Adrenal gland (tissue), 12 donors: Measurements from ENCODE around the gene PKIB. TPM values are rescaled to one million over a fixed set of nuclear protein-coding genes. Genes with fewer than 3 reads are reported as not detected.

ENCODE experiments used
- DNase-seq, 7 donors: peaks; one replicate each; pipeline ENCODE4 v3.0.0-alpha.2; 2019 to 2020
- H3K27ac ChIP-seq, 5 donors: fragments of 200-600 bp; sonication (generic) in 4 of 5; 1 replicate in 3 of 5; 2 replicates in 2 of 5; pipeline versions ENCODE4 v1.5.1 to v1.8.0; 2016 to 2020; ENCODE audit warnings: mild to moderate bottlenecking in 1 of 5
- H3K27me3 ChIP-seq: fragments of 200-600 bp; 2 replicates; pipeline ENCODE4 v1.8.0; 2021
- H3K36me3 ChIP-seq, 2 donors: fragments of 200-600 bp; replicated peaks in 1 of 2; 1 replicate in 1 of 2; 2 replicates in 1 of 2; pipeline versions ENCODE4 v1.5.1 to v1.8.0; 2018 to 2022
- H3K4me1 ChIP-seq, 2 donors: fragments of 200-600 bp; replicated peaks in 1 of 2; 1 replicate in 1 of 2; 2 replicates in 1 of 2; pipeline versions ENCODE4 v1.5.1 to v1.8.0; 2018 to 2021
- H3K4me3 ChIP-seq, 4 donors: fragments of 200-600 bp; sonication (generic) in 3 of 4; one replicate each; pipeline ENCODE4 v1.5.1; 2016 to 2018
- H3K9me3 ChIP-seq, 3 donors: fragments of 200-600 bp; sonication (generic) in 1 of 3; replicated peaks in 1 of 3; 1 replicate in 2 of 3; 2 replicates in 1 of 3; pipeline versions ENCODE4 v1.5.1 to v1.8.0; 2016 to 2021
- POLR2A ChIP-seq, 2 donors: fragments of 450-650 bp; IDR thresholded peaks; one replicate each; pipeline ENCODE4 v1.6.1; 2017; ENCODE audit warnings: antibody characterized with exemption in 2 of 2, mild to moderate bottlenecking in 2 of 2, moderate library complexity in 1 of 2
- WGBS, 4 donors: extraction: QIAGEN DNeasy Blood & Tissue Kit in 2 of 4; methylation state at CpG; one replicate each; pipeline versions ENCODE4 v1.1.5 to v1.1.7; 2013 to 2017; 5-methylcytosine and 5-hydroxymethylcytosine counted together
- intact Hi-C, 2 donors: fragments of 100-400 bp; cut with DNase I; formaldehyde crosslinking; loops; one replicate each; pipeline versions ENCODE4 v1.14.1 to v1.15.0; 2022 to 2023
- polyA plus RNA-seq, 3 donors: library from polyadenylated mRNA; stranded (reverse); fragments of 200-250 nt in 2 of 3; fragments of 350-450 nt in 1 of 3; fragmentation: Illumina TruSeq in 1 of 3; extraction: RNeasy Lipid Tissue Mini Kit (QIAGEN cat#74804) in 1 of 3; gene quantifications; one replicate each; pipeline ENCODE4 v1.2.3, GENCODE V29; 2013 to 2014
- total RNA-seq, 9 donors: library from RNA; depleted of rRNA in 4 of 9; stranded (reverse); fragments of >200 nt in 4 of 9; fragments of 120-200 nt in 1 of 9; fragmentation: NEBNext Ultra II Directional in 1 of 9; extraction: Animal tissue kit (Norgen Biotek cat#: 25700) in 1 of 9; gene quantifications; one replicate each; pipeline versions ENCODE4 v1.1.0 to v1.2.4, GENCODE V29; 2013 to 2023
- TF ChIP-seq, protein P1 (sequence below), 6 experiments: fragments of 450-650 bp in 4 of 6; fragments of 200-600 bp in 2 of 6; sonication (generic) in 1 of 6; IDR thresholded peaks; 1 replicate in 5 of 6; 2 replicates in 1 of 6; pipeline versions ENCODE4 v1.5.1 to v1.8.0; 2016 to 2021; ENCODE audit warnings: antibody characterized with exemption in 6 of 6, mild to moderate bottlenecking in 2 of 6, moderate library complexity in 1 of 6
- donor health status: healthy with polysubstance abuse.
- donor health status: Bipolar disorder and iron deficiency.
- donor health status: DM: yes; HTN: yes; CAD: no.
- donor health status: DM: no; HTN: no; CAD: no.
- donor health status: DM: no; HTN: no; CAD: no.
- donor health status: DM: yes; HTN: yes; CAD: no.

The PKIB gene
- total and polyA plus RNA-seq, 12 donors, result 0.48 to 6.2 (median 2.5) TPM

DNA sequence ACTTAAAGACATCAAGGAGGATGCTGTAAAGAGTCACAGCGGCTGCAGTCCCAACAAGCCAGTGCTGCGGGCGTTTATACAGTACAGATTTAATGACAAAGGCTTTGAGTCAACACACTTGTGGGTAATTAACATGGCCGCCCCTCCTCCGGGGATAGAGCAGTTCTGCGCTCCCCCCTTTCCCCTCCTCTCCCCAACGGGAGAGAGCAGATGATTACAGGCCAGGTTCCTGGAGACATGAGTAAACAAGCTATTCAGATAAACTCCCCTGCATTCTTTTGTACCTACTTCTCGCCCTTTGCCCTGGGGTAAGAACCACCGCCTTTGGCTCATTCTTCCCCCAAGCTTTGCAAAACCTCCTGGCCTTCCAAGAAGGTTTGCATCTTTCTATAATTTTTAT is 145.7 kb downstream of the PKIB start:
- Histone ChIP-seq H3K4me1 (no peaks in the 10 kb centered on the region), H3K4me3 (no peak overlapping the region), H3K27me3 (no peaks in the 10 kb centered on the region), H3K36me3 (no peaks in the 10 kb centered on the region), H3K9me3 (no peaks in the 10 kb centered on the region), H3K27ac (no peak overlapping the region)
- 71 to 76% (median 74%) methylated on average over 9 of the region's 9 CpGs for WGBS, 4 donors
- intact Hi-C loops, result no loop called here
- no peak for DNase-seq
- TF ChIP-seq, protein P1, sequence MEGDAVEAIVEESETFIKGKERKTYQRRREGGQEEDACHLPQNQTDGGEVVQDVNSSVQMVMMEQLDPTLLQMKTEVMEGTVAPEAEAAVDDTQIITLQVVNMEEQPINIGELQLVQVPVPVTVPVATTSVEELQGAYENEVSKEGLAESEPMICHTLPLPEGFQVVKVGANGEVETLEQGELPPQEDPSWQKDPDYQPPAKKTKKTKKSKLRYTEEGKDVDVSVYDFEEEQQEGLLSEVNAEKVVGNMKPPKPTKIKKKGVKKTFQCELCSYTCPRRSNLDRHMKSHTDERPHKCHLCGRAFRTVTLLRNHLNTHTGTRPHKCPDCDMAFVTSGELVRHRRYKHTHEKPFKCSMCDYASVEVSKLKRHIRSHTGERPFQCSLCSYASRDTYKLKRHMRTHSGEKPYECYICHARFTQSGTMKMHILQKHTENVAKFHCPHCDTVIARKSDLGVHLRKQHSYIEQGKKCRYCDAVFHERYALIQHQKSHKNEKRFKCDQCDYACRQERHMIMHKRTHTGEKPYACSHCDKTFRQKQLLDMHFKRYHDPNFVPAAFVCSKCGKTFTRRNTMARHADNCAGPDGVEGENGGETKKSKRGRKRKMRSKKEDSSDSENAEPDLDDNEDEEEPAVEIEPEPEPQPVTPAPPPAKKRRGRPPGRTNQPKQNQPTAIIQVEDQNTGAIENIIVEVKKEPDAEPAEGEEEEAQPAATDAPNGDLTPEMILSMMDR (IDR thresholded peaks at IDR 0.05), result no peak
- no peak for TF ChIP-seq POLR2A (IDR thresholded peaks at IDR 0.05)

DNA sequence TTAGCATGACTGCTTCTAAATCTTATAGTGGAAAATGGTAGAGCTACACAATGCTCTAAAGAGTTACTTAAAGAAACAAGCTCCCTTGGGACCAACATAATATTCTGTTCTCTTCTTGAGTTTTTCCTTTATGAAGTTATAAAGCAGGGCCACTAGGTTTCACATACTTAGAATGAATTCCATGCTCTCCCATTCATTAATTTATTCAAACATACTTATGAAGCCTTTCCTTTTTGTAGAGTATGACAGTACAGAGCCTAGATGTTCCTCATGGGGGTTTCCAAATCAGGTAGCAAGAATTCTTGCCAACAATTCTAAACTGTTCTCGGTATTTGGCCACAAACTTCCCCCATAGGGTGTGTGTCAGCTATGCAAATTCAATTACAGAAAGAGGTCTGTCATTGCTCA is 148.7 kb downstream of the PKIB start:
- intact Hi-C loops, result no loop called here
- no peaks in the 10 kb centered on the region for H3K4me1 ChIP-seq

DNA sequence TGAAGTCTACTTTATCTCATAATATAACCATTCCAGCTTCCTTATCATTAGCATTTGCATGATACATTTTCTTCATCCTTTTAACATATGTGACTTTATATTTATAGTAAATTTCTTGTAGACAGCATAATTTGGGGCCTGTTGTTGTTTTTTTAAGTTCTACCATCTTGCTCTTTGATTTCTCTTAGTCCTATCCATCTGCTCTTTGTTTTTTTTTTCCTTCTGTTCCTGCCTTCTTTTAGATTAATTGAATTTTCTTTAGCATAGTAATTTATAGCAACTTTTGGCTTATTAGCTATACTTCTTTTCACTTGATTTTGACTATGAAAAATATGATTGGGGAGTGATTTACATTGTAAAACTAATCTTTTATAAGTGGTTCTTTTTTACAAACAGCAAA is 150.1 kb downstream of the PKIB start:
- intact Hi-C loops, result no loop called here
- TF ChIP-seq, protein P1 (IDR thresholded peaks at IDR 0.05), result no peak
- no peak for TF ChIP-seq POLR2A (IDR thresholded peaks at IDR 0.05)
- H3K4me1 ChIP-seq, result no peaks in the 10 kb centered on the region

More for the DNA sequence above, 148.7 kb downstream of the PKIB start:
- WGBS, 4 donors, result 42 to 70% (median 61%) methylated on average over 1 of the region's 1 CpG
- Histone ChIP-seq H3K4me3 (no peak overlapping the region), H3K36me3 (no peaks in the 10 kb centered on the region), H3K27ac (no peak overlapping the region), H3K9me3 (no peaks in the 10 kb centered on the region), H3K27me3 (no peaks in the 10 kb centered on the region)
- no peak for DNase-seq
- no peak for TF ChIP-seq POLR2A (IDR thresholded peaks at IDR 0.05)
- TF ChIP-seq, protein P1 (IDR thresholded peaks at IDR 0.05), result no peak

DNA sequence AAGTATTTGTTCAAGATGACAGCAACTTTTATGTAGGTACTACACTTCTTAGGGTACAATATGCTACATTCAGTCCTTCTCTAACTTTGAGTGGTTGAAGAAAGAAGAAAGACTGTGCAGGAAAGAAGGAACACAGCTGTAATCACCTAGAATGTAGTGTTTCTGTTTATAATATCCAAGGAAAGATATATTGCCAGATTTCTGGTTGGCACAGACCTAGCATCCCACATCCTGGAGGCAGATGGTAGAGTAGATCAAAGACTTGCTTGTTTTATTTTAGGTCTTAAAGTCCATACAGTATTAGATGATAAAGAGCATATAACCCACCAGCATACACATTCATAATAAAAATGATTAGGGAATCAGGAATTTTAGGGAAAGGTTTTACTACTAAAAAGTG is 156.1 kb downstream of the PKIB start:
- Histone ChIP-seq H3K36me3 (no peaks in the 10 kb centered on the region), H3K4me1 (no peaks in the 10 kb centered on the region), H3K9me3 (no peaks in the 10 kb centered on the region), H3K27ac (no peak overlapping the region), H3K27me3 (no peaks in the 10 kb centered on the region), H3K4me3 (no peak overlapping the region)
- no peak for TF ChIP-seq POLR2A (IDR thresholded peaks at IDR 0.05)
- TF ChIP-seq, protein P1 (IDR thresholded peaks at IDR 0.05), result no peak
- intact Hi-C loops, result no loop called here
- DNase-seq, result no peak

More for the DNA sequence above, 150.1 kb downstream of the PKIB start:
- no peaks in the 10 kb centered on the region for H3K27me3 ChIP-seq
- no peak overlapping the region for H3K27ac ChIP-seq
- no peak for DNase-seq
- H3K4me3 ChIP-seq, result no peak overlapping the region
- H3K36me3 ChIP-seq, result no peaks in the 10 kb centered on the region
- H3K9me3 ChIP-seq, result no peaks in the 10 kb centered on the region
